Astrocyte (in vitro differentiated cells and primary cell): ENCODE results near the gene SELENOK. TPM values are rescaled to one million over a fixed set of nuclear protein-coding genes. Genes with fewer than 3 reads are reported as not detected.

ENCODE experiments used
- DNase-seq: peaks from one replicate; pipeline ENCODE4 v3.0.0-alpha.2; 2010; ENCODE audit warnings: low read depth
- FAIRE-seq: peaks from 2 replicates; lab custom pipeline; 2011; peaks lifted over from hg19 to GRCh38; lab: Jason Lieb, UNC
- H2AFZ ChIP-seq: 2 replicates; pipeline ENCODE4 v1.6.0; 2012; ENCODE audit warnings: low read depth, low read length, inconsistent platforms
- H3K27ac ChIP-seq: 2 replicates; pipeline ENCODE4 v1.5.1; 2011; ENCODE audit warnings: low read depth, low read length, inconsistent platforms
- H3K27me3 ChIP-seq: 2 replicates; pipeline ENCODE4 v1.6.0; 2011; ENCODE audit warnings: low read length, inconsistent platforms; ENCODE audit not compliant: insufficient read depth
- H3K36me3 ChIP-seq: 2 replicates; pipeline ENCODE4 v1.5.1; 2011; ENCODE audit warnings: low read length, inconsistent platforms; ENCODE audit not compliant: insufficient read depth
- H3K4me1 ChIP-seq: 2 replicates; pipeline ENCODE4 v1.5.1; 2011; ENCODE audit warnings: low read length, inconsistent platforms; ENCODE audit not compliant: insufficient read depth
- H3K4me2 ChIP-seq: 2 replicates; pipeline ENCODE4 v1.6.0; 2012; ENCODE audit warnings: low read length, inconsistent platforms
- H3K4me3 ChIP-seq: 2 replicates; pipeline ENCODE4 v1.5.1; 2011; ENCODE audit warnings: low read depth, mild to moderate bottlenecking, low read length, inconsistent platforms; ENCODE audit not compliant: insufficient read depth
- H3K79me2 ChIP-seq: 2 replicates; pipeline ENCODE4 v1.6.0; 2012; ENCODE audit warnings: mild to moderate bottlenecking, low read length, inconsistent platforms; ENCODE audit not compliant: insufficient read depth
- H3K9ac ChIP-seq: 2 replicates; pipeline ENCODE4 v1.6.0; 2012; ENCODE audit warnings: mild to moderate bottlenecking, low read length, inconsistent platforms
- H3K9me3 ChIP-seq: 2 replicates; pipeline ENCODE4 v1.5.1; 2012; ENCODE audit warnings: low read depth, mild to moderate bottlenecking, low read length, inconsistent platforms; ENCODE audit not compliant: insufficient read depth
- H4K20me1 ChIP-seq: 2 replicates; pipeline ENCODE4 v1.6.0; 2012; ENCODE audit warnings: low read length, inconsistent platforms; ENCODE audit not compliant: insufficient read depth
- H3K27ac Mint-ChIP-seq: one replicate; pipeline ENCODE4 v1.8.0; 2021; ENCODE audit warnings: mild to moderate bottlenecking, mixed read lengths; ENCODE audit not compliant: unreplicated experiment
- H3K27me3 Mint-ChIP-seq: one replicate; pipeline ENCODE4 v1.8.0; 2021; ENCODE audit warnings: low read depth, mixed read lengths; ENCODE audit not compliant: unreplicated experiment
- H3K36me3 Mint-ChIP-seq: one replicate; pipeline ENCODE4 v1.8.0; 2021; ENCODE audit warnings: low read depth, mixed read lengths; ENCODE audit not compliant: unreplicated experiment
- H3K4me1 Mint-ChIP-seq: one replicate; pipeline ENCODE4 v1.8.0; 2021; ENCODE audit warnings: low read depth, mixed read lengths; ENCODE audit not compliant: unreplicated experiment
- H3K4me3 Mint-ChIP-seq: one replicate; pipeline ENCODE4 v1.8.0; 2021; ENCODE audit warnings: mild to moderate bottlenecking, moderate library complexity, mixed read lengths; ENCODE audit not compliant: unreplicated experiment
- H3K9me3 Mint-ChIP-seq: one replicate; pipeline ENCODE4 v1.8.0; 2021; ENCODE audit warnings: mild to moderate bottlenecking, mixed read lengths; ENCODE audit not compliant: unreplicated experiment
- CTCF ChIP-seq: IDR thresholded peaks from 2 replicates; pipeline ENCODE4 v1.5.1; 2011; ENCODE audit warnings: low read depth, mild to moderate bottlenecking, inconsistent platforms, low read length, moderate library complexity; ENCODE audit not compliant: insufficient read depth
- EZH2 ChIP-seq: IDR thresholded peaks from 2 replicates; pipeline ENCODE4 v1.6.1; 2012; ENCODE audit warnings: mild to moderate bottlenecking, low read length, inconsistent platforms; ENCODE audit not compliant: insufficient read depth
- total RNA-seq: library from RNA; stranded (reverse); gene quantifications from 2 replicates; pipeline ENCODE4 v1.2.1, GENCODE V29; 2021

The SELENOK gene
- total RNA-seq, 1 donor from 2014 or later: 43.7 TPM

- no peak overlapping the region for H3K27ac ChIP-seq
- H3K27ac Mint-ChIP-seq: no peak overlapping the region
- H3K4me1 Mint-ChIP-seq: peaks cover 2% of the 10 kb centered on the region
- H3K4me3 ChIP-seq: no peak overlapping the region
- peaks cover 3% of the 10 kb centered on the region for H3K27me3 ChIP-seq
- no peaks in the 10 kb centered on the region for H4K20me1 ChIP-seq
- no peaks in the 10 kb centered on the region for H3K36me3 ChIP-seq
- H3K4me1 ChIP-seq: peaks cover 3% of the 10 kb centered on the region
- H3K4me2 ChIP-seq: no peak overlapping the region
- H2AFZ ChIP-seq: no peak overlapping the region
- no peaks in the 10 kb centered on the region for H3K9me3 Mint-ChIP-seq
- H3K27me3 Mint-ChIP-seq: peaks cover 12% of the 10 kb centered on the region
- no peak for DNase-seq
- FAIRE-seq: no peak
- no peaks in the 10 kb centered on the region for H3K36me3 Mint-ChIP-seq
- H3K9ac ChIP-seq: no peak overlapping the region
- no peaks in the 10 kb centered on the region for H3K9me3 ChIP-seq
- no peak overlapping the region for H3K4me3 Mint-ChIP-seq
- H3K79me2 ChIP-seq: no peaks in the 10 kb centered on the region
- TF ChIP-seq EZH2 (no peak), CTCF (no peak)
Measured at GRCh38 chr3:53841296-53841695, 50.4 kb downstream of the SELENOK start.

- no peaks in the 10 kb centered on the region for H3K36me3 ChIP-seq
- H3K36me3 Mint-ChIP-seq: no peaks in the 10 kb centered on the region
- peaks cover 5% of the 10 kb centered on the region for H3K27me3 Mint-ChIP-seq
- no peak overlapping the region for H3K27ac Mint-ChIP-seq
- no peak for DNase-seq
- no peak overlapping the region for H3K4me2 ChIP-seq
- H3K9me3 ChIP-seq: no peaks in the 10 kb centered on the region
- no peak overlapping the region for H2AFZ ChIP-seq
- no peak for TF ChIP-seq CTCF
- TF ChIP-seq EZH2: no peak
- H3K9ac ChIP-seq: no peak overlapping the region
- FAIRE-seq: no peak
- no peaks in the 10 kb centered on the region for H3K4me1 Mint-ChIP-seq
- H3K27ac ChIP-seq: no peak overlapping the region
- H3K79me2 ChIP-seq: no peaks in the 10 kb centered on the region
- peaks cover 1% of the 10 kb centered on the region for H3K27me3 ChIP-seq
- H3K9me3 Mint-ChIP-seq: no peaks in the 10 kb centered on the region
- H3K4me1 ChIP-seq: no peaks in the 10 kb centered on the region
- no peaks in the 10 kb centered on the region for H4K20me1 ChIP-seq
- H3K4me3 ChIP-seq: no peak overlapping the region
- H3K4me3 Mint-ChIP-seq: no peak overlapping the region
Measured at GRCh38 chr3:53837331-53837730, 54.3 kb downstream of the SELENOK start.

- Histone ChIP-seq H2AFZ (no peak overlapping the region), H3K4me1 (no peaks in the 10 kb centered on the region), H3K4me3 (no peak overlapping the region), H3K27ac (no peak overlapping the region), H3K9ac (no peak overlapping the region), H3K79me2 (no peaks in the 10 kb centered on the region), H3K27me3 (no peaks in the 10 kb centered on the region), H3K36me3 (no peaks in the 10 kb centered on the region), H3K4me2 (no peak overlapping the region), H4K20me1 (no peaks in the 10 kb centered on the region), H3K9me3 (no peaks in the 10 kb centered on the region)
- no peaks in the 10 kb centered on the region for H3K9me3 Mint-ChIP-seq
- H3K27ac Mint-ChIP-seq: no peak overlapping the region
- TF ChIP-seq EZH2 (no peak), CTCF (no peak)
- FAIRE-seq (no peak), DNase-seq (no peak)
- peaks cover 5% of the 10 kb centered on the region for H3K27me3 Mint-ChIP-seq
- H3K4me1 Mint-ChIP-seq: no peaks in the 10 kb centered on the region
- H3K4me3 Mint-ChIP-seq: no peak overlapping the region
- no peaks in the 10 kb centered on the region for H3K36me3 Mint-ChIP-seq
Measured at GRCh38 chr3:53836084-53836872, 55.4 kb downstream of the SELENOK start.
